A172 (cell line): ENCODE measurements around the gene GPATCH4. TPM values are rescaled to one million over a fixed set of nuclear protein-coding genes. Genes with fewer than 3 reads are reported as not detected.
"Not testable (repeated sequence)": the region's sequence is repeated elsewhere in the genome, so short reads cannot be mapped to it uniquely, and the experiment has no call there.

Source experiments
- DNase-seq: peaks from one replicate; pipeline ENCODE4 v3.0.0-alpha.2; 2015; ENCODE audit warnings: low spot score
- total RNA-seq: library from RNA; depleted of rRNA; stranded (reverse); fragments of >200 nt; shearing (Covaris generic); gene quantifications from 2 replicates; pipeline ENCODE4 v1.2.3, GENCODE V29; 2014; rRNA removed

Gene GPATCH4
- 53.1 and 54.1 TPM in 2 replicates for total RNA-seq

DNA sequence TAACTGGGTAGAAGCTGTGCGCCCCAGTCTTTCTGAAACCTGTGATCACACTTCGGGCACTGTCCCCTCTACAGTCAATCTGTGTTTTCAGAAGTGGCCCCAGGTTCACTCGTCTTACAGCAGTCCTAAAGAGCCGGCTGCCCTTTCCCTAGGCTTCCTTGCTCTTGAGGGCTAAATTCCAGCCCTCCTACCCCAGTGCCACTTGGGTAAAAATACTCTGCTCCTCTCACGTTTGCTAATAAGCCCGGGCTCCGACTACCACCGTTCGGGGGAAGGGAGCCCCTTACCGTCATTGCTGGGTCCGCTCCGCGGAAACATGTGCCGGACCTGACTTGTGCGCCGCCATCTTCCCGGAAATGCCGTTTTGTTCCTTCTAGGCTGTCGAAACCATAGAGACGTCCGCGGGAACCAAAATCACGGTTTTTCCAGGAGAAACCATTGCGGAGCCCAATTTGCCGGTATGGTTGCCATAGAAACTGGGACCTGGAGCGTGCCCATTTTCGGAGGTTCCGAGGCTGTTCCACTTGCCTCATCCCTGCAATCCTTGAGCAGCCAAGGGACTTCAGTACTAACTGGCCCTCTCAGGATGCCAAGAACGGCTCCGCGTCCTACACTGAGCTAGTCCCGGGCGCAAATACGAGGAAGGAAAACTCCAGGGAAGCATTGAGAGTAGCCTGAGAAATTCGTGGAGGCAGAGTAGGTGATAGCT is at the start of gene GPATCH4:
GPATCH4 (minus strand) TSS at position 358 of the 709 bp plus-strand sequence.
- peak; percentile 93 for DNase-seq

DNA sequence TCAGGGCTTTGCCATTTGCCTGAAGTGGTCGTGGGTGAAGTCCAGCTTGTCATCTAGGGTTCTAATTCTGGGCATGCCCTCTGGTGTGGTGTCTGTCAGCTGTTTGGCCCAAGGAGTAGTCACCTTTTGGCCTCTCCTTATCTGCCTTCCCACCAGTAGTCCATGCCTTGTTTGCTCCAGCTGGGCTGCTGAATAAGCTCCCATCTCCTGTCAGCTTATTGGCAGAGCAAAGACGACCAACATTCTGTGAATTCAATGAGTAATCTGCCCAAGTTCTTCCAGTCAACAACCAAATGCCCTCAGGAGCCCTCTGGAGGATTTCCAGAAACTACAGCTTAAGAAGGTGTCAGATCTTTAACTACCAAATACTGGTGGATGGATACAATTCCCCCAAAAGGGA is 47.7 kb upstream of the GPATCH4 start:
- DNase-seq: peak; percentile 73

DNA sequence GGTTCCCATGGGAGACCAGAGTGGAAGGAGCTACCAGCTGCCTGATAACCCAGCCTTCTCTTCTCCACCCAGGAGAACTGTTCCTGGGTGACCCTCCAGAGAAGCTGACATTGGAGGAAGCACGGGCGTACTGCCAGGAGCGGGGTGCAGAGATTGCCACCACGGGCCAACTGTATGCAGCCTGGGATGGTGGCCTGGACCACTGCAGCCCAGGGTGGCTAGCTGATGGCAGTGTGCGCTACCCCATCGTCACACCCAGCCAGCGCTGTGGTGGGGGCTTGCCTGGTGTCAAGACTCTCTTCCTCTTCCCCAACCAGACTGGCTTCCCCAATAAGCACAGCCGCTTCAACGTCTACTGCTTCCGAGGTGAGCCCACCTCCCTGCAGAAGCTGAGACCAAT is 47.2 kb upstream of the GPATCH4 start:
- DNase-seq: no peak

DNA sequence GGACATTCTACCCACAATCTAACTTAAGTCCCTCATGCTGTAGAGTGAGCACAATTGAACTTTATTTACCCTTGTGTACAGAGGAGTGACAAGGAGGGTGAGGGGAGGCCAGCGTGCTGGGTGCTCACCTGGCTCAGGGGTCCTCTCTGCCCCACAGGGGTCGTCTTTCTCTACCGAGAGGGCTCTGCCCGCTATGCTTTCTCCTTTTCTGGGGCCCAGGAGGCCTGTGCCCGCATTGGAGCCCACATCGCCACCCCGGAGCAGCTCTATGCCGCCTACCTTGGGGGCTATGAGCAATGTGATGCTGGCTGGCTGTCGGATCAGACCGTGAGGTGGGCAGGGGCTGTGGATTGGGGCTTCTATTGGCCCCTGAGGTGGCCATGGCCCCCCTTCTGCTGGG is 46.1 kb upstream of the GPATCH4 start:
- DNase-seq: no peak

DNA sequence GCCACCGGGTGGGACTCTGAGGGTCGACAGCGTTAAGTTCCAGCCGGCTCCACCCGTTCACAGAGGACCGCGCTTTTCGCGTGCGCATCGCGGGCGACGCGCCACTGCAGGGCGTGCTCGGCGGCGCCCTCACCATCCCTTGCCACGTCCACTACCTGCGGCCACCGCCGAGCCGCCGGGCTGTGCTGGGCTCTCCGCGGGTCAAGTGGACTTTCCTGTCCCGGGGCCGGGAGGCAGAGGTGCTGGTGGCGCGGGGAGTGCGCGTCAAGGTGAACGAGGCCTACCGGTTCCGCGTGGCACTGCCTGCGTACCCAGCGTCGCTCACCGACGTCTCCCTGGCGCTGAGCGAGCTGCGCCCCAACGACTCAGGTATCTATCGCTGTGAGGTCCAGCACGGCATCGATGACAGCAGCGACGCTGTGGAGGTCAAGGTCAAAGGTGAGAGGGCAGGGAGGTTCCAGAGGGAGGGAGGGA is 45.5 kb upstream of the GPATCH4 start:
- DNase-seq: no peak

DNA sequence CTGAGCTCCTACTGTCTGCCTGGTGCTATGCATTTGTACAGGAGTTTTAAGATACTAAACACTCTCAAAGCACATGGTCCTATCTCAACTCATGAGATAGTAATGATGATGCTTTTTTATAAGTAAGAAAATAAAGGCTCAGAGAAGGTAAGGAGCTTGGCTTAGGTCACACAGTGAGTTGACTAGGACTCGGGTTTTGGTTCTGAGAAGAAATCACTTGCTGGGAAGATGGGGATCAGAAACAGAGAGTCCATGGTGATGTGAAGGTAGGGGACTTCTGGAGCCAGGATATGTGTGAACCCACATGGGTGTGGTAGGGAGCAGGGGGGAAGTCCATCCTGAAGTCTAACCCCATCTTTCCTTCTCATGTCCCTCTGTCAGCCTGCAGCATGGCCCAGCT is 44.4 kb upstream of the GPATCH4 start:
- DNase-seq: no peak

DNA sequence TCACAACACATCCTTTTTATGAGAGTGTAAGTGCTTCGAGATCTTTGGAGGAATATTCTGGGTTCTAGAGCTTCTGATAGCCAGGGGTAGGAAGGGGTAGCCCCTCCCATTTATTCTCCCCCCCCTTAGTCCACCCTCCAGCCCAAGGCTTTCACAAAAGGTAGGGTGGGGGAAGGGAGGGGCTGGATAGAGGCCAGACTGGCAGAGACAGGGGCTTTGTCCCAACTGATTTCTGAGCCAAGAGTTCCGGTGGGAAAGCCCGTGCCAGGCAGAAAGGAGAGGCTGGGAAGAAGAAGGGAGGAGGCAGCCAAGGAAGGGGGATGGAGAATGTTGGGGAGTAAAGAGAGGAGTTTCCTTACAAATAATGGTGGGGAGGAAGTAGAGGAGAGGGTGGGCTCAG is 43.8 kb upstream of the GPATCH4 start:
- DNase-seq: no peak

DNA sequence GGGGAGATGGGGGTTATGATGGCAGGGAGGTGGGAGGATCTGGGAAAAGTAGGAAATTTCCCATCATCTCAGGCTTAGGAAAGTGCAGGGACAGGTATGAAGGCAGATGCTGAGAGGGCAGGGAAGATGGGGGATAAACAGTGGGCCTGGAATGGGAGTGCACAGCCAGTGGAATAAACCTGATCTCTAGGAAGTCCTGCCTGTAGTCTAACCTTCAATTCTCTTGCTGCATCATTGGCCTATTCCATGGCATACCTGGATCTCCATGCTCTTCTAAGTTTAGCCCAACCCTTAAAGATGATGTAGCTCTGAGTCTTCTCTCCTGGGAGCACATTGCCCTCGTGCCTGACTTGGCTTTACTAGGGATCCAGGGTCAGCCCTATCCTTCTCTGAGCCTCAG is 43.4 kb upstream of the GPATCH4 start:
- no peak for DNase-seq

DNA sequence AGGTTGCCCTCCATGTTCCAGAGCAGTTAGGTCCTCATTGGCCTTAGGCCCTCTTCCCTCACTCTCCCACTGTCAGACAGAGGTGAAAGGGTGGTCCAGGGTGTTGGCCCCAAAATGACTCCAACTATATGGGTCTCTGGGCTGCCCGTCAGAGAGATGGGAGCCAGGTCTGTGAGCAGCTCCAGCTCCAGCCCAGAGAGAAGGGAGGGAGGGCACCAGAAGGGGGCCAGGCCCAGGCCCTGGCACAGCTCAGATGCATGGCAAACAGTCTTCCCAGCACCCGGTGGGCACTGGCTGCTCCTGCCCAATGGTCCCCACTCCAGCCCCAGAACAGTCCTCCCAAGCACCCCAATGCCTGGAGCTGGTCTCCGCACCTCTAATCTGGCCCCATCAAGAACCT is 42.9 kb upstream of the GPATCH4 start:
- DNase-seq: no peak

DNA sequence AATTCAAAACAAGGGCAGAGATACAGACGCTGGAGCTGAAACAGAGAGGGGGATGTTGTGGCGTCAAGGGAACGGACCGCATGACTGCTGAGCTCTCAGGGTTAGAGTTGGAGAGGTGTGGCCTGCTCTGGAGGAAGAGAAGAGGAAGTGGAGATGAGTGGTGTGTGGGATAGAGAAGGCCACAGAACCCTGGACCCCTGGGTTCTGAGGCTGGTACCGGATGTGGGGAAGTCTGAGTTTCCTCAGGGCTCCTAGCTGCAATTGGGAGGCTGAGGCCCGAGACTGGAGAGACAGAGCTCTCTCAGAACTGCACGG is 42.5 kb upstream of the GPATCH4 start:
- DNase-seq: no peak

DNA sequence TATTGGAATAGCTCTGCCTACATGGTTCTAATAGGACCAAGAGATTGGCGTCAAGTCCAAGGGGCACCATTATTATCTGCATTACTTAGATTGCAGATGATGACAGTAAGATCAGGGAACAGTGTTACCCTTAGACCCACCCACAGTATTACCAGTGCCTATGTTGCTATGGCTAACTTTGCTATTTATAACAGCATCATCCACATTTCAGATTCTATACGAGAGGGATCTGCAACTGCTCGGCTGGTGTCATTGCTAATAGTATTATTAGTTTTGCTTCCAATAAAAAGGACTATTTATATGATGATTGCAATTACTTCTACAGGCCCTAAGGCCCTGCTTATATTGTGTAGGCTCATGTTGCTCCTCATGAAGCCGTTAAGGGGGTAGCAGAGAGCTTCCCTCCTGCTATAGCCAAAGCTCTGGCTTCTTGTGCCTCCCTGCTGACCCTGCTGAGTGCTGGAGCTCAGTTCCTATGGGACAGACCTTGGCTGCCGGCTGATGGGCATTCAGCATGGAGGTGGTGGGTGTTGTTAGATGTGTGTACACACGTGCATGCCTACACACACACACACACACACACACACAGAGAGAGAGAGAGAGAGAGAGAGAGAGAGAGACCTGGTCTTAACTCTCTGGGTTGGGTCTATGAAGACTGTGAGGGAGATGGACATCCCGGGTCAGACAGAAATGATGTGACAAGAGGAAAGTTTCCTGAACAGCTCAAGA is 41.9 kb upstream of the GPATCH4 start:
- DNase-seq: no peak

DNA sequence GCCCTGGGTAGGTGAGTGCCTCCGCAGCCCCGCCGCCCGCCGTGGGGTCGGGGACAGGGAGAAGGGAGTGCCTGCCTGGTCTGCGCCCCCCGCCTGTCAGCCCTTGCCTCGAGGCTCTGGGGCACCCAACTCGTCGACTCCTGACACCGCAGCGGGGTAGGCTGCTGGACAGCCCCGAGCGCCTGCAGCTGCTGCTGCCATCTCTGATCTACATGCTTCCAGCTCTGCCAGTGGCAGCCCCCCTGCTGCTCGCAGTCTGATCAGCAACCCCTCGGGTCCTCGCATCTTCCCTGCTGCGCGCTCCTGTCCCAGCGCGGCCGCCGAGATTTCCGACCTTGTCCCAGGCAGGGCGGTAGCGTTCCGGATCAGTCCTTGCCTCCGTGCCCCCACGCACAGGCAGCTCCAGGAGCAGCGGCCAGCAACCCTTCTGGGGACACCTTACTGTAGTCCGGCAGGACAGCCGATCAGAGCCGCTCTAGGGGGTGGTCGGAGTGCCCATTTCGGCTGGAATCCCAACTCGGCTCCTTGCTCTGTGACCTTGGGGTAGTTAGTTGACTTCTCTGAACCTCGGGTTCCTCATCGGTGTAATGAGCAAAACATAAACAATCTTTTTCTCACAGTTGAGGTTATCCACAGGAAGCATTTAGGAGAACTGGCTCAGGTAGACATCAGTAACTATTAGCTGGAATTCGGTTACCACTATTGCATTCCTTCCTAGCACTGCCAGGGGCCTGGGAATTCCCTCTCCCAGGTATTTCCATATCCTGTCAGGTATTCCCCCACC is 41.2 kb upstream of the GPATCH4 start:
- no peak for DNase-seq

DNA sequence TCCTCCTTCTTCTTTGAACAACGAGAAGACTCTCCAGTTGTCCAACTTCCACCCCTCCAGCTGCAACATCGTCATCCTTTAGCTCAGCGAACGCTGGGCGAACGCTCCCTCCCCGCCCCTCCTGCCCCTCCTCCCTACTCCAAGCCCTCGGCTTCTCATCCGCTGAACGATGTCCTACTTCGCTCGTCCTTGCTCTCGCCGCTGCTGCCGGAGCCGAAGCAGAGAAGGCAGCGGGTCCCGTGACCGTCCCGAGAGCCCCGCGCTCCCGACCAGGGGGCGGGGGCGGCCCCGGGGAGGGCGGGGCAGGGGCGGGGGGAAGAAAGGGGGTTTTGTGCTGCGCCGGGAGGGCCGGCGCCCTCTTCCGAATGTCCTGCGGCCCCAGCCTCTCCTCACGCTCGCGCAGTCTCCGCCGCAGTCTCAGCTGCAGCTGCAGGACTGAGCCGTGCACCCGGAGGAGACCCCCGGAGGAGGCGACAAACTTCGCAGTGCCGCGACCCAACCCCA is 40.5 kb upstream of the GPATCH4 start, which contains the start of gene BCAN:
BCAN (plus strand) TSS at position 357 of the 504 bp plus-strand sequence. CDS start 3,938 bp downstream, outside the sequence.
- DNase-seq: no peak

DNA sequence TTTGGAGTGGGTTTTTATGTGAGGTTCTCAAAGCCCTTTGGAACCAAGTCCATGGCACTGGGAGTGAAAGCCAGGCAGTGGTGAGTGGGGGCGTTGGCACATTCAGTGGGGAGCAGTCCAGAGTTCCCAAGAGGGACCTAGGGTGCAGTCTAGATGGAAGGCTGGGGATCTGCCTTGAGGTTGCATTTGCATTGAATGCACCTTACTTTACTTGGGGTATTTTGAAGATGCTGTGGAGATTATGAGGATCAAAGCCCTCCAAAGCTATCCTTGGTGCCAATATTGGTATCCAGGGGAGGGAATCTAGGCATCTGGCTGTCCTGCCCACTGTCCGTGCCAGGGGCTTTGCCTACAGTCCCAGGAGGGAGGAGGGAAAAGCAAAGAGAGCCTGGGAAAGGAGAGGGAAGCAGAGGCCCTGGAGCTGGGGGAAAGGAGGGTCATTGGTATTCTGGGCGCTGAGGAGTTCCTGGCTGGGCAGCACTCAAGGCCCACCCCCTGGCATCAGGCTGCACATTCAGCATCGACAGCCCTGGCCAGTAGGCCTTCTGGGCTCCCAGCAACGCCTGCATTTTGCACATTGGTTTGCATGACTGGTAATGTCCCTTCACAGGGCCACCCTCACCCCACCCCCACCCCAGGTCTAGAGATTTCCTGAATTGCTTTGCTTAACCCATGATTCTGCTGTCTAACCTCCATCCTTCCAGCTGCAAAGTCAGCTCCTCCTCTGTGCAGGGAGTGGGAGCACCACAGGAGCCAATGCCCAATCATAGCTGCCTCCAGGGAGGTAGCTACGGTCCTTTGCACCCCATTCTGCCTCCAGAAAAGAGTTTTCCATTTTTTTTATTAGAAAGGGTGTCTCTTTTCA is 39.8 kb upstream of the GPATCH4 start:
- DNase-seq: no peak

DNA sequence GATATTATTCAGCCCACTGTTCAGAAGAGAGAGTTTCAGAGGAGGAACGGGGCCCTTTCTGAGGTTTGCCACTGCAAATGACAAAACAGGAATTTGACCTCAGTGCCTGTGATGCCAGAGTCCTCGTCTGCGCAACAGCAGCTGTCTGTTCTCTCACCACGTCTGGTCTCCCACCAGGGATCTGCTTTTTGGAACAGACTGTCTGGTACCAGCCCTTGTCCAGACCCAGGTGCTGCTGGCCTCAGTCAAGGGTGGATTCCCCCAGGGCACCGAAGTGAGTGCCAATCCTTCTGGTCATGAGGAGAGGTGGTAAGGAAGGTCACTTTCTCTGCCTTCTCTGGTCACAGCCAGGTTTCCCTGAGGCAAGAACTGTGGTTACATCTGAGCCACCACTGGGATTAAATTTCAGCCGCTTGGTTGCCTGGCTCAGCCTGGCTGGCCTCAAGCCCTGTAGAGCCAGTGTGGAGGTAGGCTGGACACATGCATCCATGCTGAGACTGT is 38.4 kb upstream of the GPATCH4 start:
- DNase-seq: peak; percentile 91

DNA sequence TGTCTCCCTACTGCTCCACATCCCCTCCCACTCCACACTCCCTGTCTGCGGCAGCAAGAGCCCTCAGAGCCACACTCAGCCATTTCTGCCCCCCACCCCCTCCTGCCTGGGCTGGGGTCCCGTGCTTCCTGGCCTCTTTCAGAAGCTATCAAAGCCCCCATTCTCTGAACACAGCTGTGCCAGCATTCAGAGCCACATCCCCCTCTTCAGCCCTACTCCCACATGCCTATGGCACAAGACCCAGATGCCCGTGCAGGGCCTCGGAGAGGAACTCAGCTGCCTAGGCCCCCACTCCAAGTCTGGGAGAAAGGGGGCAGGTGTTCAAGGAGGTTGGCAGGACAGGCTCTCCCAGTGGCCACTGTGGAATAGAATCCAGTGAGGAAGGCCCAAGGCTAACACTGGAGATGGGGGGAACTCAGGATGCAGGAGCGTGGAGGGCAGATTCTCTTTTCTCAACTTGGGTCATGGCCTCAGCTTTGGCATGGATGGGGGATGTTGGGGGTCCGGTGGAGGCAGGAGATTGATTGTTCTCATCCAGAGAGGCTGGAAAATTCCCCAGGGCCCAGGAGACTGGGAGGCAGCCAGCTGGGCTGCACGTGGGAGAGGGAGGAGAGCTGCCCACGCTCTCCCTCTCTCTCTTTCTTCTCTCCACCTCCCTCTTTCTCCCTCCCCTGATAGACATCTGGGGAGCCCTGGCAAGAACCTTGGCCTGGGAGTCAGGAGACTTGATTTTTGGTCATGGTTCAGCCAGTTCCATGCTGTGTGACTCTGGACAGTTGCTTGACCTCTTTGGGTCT is 37.1 kb upstream of the GPATCH4 start:
- no peak for DNase-seq

DNA sequence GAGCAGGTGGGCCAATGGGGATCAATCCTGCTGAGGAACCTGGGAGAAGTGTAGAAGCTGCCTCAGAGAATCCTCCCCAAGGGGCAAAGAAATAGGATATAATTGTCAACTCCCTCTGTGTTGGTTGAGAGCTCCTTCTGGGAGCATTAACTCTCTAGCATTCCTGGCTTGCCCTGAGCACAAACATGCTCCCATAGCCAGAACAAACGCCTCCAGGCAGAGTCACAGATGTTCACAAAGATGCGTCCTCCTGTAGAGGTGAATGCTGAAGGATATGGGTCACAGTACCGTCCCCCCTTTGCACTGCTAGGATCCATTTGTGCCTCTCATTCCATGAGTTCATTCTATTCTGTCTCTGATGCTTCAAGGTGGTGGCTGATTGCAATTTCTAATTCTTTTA is 31.1 kb upstream of the GPATCH4 start:
- no peak for DNase-seq

DNA sequence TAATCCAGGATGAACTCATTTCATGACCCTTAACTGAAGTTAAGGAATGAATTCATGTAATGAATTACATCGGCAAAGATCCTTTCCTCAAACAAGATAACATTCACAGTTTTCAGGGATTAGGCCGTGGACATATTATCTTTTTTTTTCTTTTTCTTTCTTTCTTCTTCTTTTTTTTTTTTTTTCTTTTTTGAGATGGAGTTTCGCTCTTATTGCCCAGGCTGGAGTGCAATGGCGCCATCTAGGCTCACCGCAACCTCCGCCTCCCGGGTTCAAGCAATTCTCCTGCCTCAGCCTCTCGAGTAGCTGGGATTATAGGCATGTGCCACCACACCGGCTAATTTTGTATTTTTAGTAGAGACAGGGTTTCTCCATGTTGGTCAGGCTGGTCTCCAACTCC is 29.9 kb upstream of the GPATCH4 start:
- DNase-seq: not testable (repeated sequence)

DNA sequence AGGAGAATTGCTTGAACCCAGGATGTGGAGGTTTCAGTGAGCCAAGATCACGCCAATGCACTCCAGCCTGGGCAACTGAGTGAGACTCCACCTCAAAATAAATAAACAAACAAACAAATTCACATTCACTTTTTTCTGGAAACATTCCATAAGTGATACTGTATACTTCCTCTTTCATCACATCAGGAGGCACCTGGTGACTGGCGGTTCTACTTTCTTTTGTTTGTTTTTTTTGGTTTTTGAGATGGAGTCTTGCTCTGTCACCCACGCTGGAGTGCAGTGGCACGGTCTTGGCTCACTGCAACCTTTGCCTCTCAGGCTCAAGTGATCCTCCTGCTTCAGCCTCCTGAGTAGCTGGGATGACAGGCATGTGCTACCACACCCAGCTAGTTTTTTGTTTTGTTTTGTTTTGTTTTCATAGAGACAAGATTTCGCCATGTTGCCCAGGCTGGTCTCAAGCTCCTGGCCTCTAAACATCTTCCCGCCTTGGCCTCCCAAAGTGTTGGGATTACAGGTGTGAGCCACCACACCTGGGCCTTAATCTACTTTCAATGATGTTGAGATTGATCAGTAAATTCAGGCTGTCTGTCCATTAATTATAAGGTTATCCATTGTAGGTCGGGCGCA is 28.7 kb upstream of the GPATCH4 start:
- DNase-seq: no peak
